Breast epithelium (tissue), 4 donors: Measurements from ENCODE around the gene EMX2. TPM values are rescaled to one million over a fixed set of nuclear protein-coding genes. Genes with fewer than 3 reads are reported as not detected.

Experiments
- DNase-seq, 2 donors: peaks; one replicate each; pipeline ENCODE4 v3.0.0-alpha.2; 2019; ENCODE audit warnings: low spot score in 2 of 2
- H3K27ac ChIP-seq, 2 donors: fragments of 200-600 bp; sonication (generic) in 1 of 2; one replicate each; pipeline ENCODE4 v1.5.1; 2016 to 2019; ENCODE audit warnings: mild to moderate bottlenecking in 1 of 2
- H3K27me3 ChIP-seq, 2 donors: fragments of 200-600 bp; sonication (generic) in 1 of 2; one replicate each; pipeline versions ENCODE4 v1.5.1 to v1.6.0; 2017 to 2019; ENCODE audit warnings: control low read depth in 1 of 2, mild to moderate bottlenecking in 1 of 2
- H3K36me3 ChIP-seq: fragments of 200-600 bp; one replicate; pipeline ENCODE4 v1.5.1; 2019
- H3K4me1 ChIP-seq, 2 donors: fragments of 200-600 bp; sonication (generic); one replicate each; pipeline ENCODE4 v1.5.1; 2016 to 2019; ENCODE audit warnings: control low read depth in 1 of 2
- H3K4me3 ChIP-seq, 3 donors: fragments of 200-600 bp; sonication (generic); 1 replicate in 2 of 3; 2 replicates in 1 of 3; pipeline ENCODE4 v1.5.1; 2016 to 2019; ENCODE audit warnings: mild to moderate bottlenecking in 3 of 3, moderate library complexity in 2 of 3
- H3K9me3 ChIP-seq, 2 donors: fragments of 200-600 bp; sonication (generic) in 1 of 2; one replicate each; pipeline ENCODE4 v1.5.1; 2016 to 2019; ENCODE audit warnings: control low read depth in 1 of 2
- CTCF ChIP-seq, 3 donors: fragments of 450-650 bp; IDR thresholded peaks; one replicate each; pipeline ENCODE4 v1.5.1; 2016 to 2017; ENCODE audit warnings: antibody characterized with exemption in 3 of 3, mild to moderate bottlenecking in 3 of 3, moderate library complexity in 3 of 3
- POLR2A ChIP-seq: fragments of 450-650 bp; IDR thresholded peaks from one replicate; pipeline ENCODE4 v1.6.1; 2016; ENCODE audit warnings: antibody characterized with exemption, mild to moderate bottlenecking, moderate library complexity
- POLR2AphosphoS5 ChIP-seq, 3 donors: sonication (generic); formaldehyde crosslinking; IDR thresholded peaks; one replicate each; pipeline ENCODE4 v1.6.1; 2017; ENCODE audit warnings: antibody characterized with exemption in 3 of 3
- intact Hi-C: fragments of 100-400 bp; cut with DNase I; formaldehyde crosslinking; loops from one replicate; pipeline ENCODE4 v1.15.1; 2023; ENCODE audit warnings: low total_unique reads
- total RNA-seq, 3 donors: library from RNA; depleted of rRNA; stranded (reverse); fragments of >200 nt; gene quantifications; one replicate each; pipeline ENCODE4 v1.1.0, GENCODE V29; 2016

Gene EMX2
- total RNA-seq, 3 donors from 2014 or later = 0.29 to 7.8 (median 0.98) TPM

GRCh38 chr10:117530791-117531190, 11.8 kb upstream of the EMX2 start:
- intact Hi-C loops = no loop called here
- H3K27me3 ChIP-seq = peaks cover 4 to 69% of the 10 kb centered on the region in 2 donors

GRCh38 chr10:117531371-117532002, 11.1 kb upstream of the EMX2 start:
- intact Hi-C loops = no loop called here
- H3K4me1 ChIP-seq = peaks cover 0 to 15% of the 10 kb centered on the region in 2 donors
- H3K27ac ChIP-seq = no peak overlapping the region
- H3K36me3 ChIP-seq = no peaks in the 10 kb centered on the region
- H3K27me3 ChIP-seq = peaks cover 4 to 76% of the 10 kb centered on the region in 2 donors
- no peak overlapping the region for H3K4me3 ChIP-seq
- no peak for DNase-seq
- TF ChIP-seq CTCF (IDR thresholded peaks at IDR 0.05) (no peak), POLR2A (no peak), POLR2AphosphoS5 (IDR thresholded peaks at IDR 0.05) (no peak)
- H3K9me3 ChIP-seq = no peaks in the 10 kb centered on the region

More at GRCh38 chr10:117530791-117531190, 11.8 kb upstream of the EMX2 start:
- H3K27ac ChIP-seq = no peak overlapping the region
- H3K4me1 ChIP-seq = peaks cover 0 to 15% of the 10 kb centered on the region in 2 donors
- no peaks in the 10 kb centered on the region for H3K9me3 ChIP-seq
- DNase-seq = no peak
- H3K36me3 ChIP-seq = no peaks in the 10 kb centered on the region
- H3K4me3 ChIP-seq = no peak overlapping the region
- TF ChIP-seq POLR2AphosphoS5 (IDR thresholded peaks at IDR 0.05) (no peak), CTCF (IDR thresholded peaks at IDR 0.05) (no peak)

- no peak for DNase-seq
- TF ChIP-seq POLR2A = no peak
- TF ChIP-seq CTCF (IDR thresholded peaks at IDR 0.05) = no peak
- no peak for TF ChIP-seq POLR2AphosphoS5 (IDR thresholded peaks at IDR 0.05)
- no peaks in the 10 kb centered on the region for H3K9me3 ChIP-seq
- H3K4me1 ChIP-seq = peaks cover 2 to 15% of the 10 kb centered on the region in 2 donors
- H3K4me3 ChIP-seq = no peak overlapping the region
- H3K27me3 ChIP-seq = peaks cover 4 to 82% of the 10 kb centered on the region in 2 donors
- H3K27ac ChIP-seq = no peak overlapping the region
- intact Hi-C loops = no loop called here
- H3K36me3 ChIP-seq = no peaks in the 10 kb centered on the region
Measured at GRCh38 chr10:117532003-117532385, 10.6 kb upstream of the EMX2 start.

GRCh38 chr10:117532451-117533107, 10.0 kb upstream of the EMX2 start:
- Histone ChIP-seq H3K9me3 (no peaks in the 10 kb centered on the region), H3K27me3 (peaks cover 4 to 87% of the 10 kb centered on the region in 2 donors), H3K4me3 (no peak overlapping the region), H3K36me3 (no peaks in the 10 kb centered on the region), H3K27ac (no peak overlapping the region), H3K4me1 (peaks cover 4 to 15% of the 10 kb centered on the region in 2 donors)
- no peak for DNase-seq
- TF ChIP-seq POLR2AphosphoS5 (IDR thresholded peaks at IDR 0.05) (no peak), CTCF (IDR thresholded peaks at IDR 0.05) (no peak), POLR2A (no peak)
- intact Hi-C loops = no loop called here

GRCh38 chr10:117533507-117534281, 8.9 kb upstream of the EMX2 start:
- no peaks in the 10 kb centered on the region for H3K36me3 ChIP-seq
- DNase-seq = no peak
- intact Hi-C loops = no loop called here
- TF ChIP-seq CTCF (IDR thresholded peaks at IDR 0.05) = no peak
- no peak for TF ChIP-seq POLR2AphosphoS5 (IDR thresholded peaks at IDR 0.05)
- no peak for TF ChIP-seq POLR2A
- peak overlapping the region in 1 of 3 donors; percentile 71 for H3K4me3 ChIP-seq
- H3K27ac ChIP-seq = no peak overlapping the region
- H3K4me1 ChIP-seq = peaks cover 4 to 15% of the 10 kb centered on the region in 2 donors
- no peaks in the 10 kb centered on the region for H3K9me3 ChIP-seq
- peaks cover 4 to 93% of the 10 kb centered on the region in 2 donors for H3K27me3 ChIP-seq
